ENCODE results near the gene ACKR3.

DNA sequence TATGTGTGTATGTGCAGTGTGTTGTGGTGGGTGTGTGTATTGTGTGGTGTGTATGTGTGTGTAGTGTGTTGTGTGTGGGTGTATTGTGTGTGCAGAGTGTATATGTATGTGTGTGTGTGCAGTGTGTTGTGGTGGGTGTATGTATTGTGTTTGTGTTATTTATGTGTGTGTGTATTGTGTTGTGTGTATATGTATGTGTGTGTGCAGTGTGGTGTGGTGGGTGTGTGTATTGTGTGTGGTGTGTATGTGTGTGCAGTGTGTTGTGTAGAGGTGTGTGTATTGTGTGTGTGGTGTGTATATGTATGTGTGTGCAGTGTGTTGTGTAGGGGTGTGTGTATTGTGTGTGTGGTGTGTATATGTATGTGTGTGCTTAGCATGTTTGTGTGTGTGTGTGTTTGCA lies 24.3 kb downstream of the ACKR3 start:
- TF ChIP-seq, protein P1, sequence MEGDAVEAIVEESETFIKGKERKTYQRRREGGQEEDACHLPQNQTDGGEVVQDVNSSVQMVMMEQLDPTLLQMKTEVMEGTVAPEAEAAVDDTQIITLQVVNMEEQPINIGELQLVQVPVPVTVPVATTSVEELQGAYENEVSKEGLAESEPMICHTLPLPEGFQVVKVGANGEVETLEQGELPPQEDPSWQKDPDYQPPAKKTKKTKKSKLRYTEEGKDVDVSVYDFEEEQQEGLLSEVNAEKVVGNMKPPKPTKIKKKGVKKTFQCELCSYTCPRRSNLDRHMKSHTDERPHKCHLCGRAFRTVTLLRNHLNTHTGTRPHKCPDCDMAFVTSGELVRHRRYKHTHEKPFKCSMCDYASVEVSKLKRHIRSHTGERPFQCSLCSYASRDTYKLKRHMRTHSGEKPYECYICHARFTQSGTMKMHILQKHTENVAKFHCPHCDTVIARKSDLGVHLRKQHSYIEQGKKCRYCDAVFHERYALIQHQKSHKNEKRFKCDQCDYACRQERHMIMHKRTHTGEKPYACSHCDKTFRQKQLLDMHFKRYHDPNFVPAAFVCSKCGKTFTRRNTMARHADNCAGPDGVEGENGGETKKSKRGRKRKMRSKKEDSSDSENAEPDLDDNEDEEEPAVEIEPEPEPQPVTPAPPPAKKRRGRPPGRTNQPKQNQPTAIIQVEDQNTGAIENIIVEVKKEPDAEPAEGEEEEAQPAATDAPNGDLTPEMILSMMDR (IDR thresholded peaks at IDR 0.05; ENCODE audit: insufficient read depth, low read length) = no peak
- TF ChIP-seq, protein P2, sequence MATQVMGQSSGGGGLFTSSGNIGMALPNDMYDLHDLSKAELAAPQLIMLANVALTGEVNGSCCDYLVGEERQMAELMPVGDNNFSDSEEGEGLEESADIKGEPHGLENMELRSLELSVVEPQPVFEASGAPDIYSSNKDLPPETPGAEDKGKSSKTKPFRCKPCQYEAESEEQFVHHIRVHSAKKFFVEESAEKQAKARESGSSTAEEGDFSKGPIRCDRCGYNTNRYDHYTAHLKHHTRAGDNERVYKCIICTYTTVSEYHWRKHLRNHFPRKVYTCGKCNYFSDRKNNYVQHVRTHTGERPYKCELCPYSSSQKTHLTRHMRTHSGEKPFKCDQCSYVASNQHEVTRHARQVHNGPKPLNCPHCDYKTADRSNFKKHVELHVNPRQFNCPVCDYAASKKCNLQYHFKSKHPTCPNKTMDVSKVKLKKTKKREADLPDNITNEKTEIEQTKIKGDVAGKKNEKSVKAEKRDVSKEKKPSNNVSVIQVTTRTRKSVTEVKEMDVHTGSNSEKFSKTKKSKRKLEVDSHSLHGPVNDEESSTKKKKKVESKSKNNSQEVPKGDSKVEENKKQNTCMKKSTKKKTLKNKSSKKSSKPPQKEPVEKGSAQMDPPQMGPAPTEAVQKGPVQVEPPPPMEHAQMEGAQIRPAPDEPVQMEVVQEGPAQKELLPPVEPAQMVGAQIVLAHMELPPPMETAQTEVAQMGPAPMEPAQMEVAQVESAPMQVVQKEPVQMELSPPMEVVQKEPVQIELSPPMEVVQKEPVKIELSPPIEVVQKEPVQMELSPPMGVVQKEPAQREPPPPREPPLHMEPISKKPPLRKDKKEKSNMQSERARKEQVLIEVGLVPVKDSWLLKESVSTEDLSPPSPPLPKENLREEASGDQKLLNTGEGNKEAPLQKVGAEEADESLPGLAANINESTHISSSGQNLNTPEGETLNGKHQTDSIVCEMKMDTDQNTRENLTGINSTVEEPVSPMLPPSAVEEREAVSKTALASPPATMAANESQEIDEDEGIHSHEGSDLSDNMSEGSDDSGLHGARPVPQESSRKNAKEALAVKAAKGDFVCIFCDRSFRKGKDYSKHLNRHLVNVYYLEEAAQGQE (IDR thresholded peaks at IDR 0.05; ENCODE audit: insufficient replicate concordance, low read depth) = no peak
- no peak for TF ChIP-seq POLR2AphosphoS5 (IDR thresholded peaks at IDR 0.05; ENCODE audit: low read depth)
- TF ChIP-seq GABPA (IDR thresholded peaks at IDR 0.05; ENCODE audit: low read depth) = no peak
- TF ChIP-seq SPI1 (IDR thresholded peaks at IDR 0.05; ENCODE audit: borderline replicate concordance, low read depth) = no peak
